Neutrophil (primary cell): ENCODE measurements around the gene ACSF3.
A peak's percentile ranks its signal among the peaks of the same experiment; 100 is the strongest.

Experiments
- H3K27ac ChIP-seq: fragments of 200-600 bp; sonication (generic); 2 replicates; pipeline ENCODE4 v1.5.1; 2016; ENCODE audit warnings: mild to moderate bottlenecking, moderate library complexity
- H3K27me3 ChIP-seq: fragments of 200-600 bp; sonication (generic); 2 replicates; pipeline ENCODE4 v1.6.0; 2016; ENCODE audit warnings: mild to moderate bottlenecking
- H3K36me3 ChIP-seq: fragments of 200-600 bp; sonication (generic); 2 replicates; pipeline ENCODE4 v1.5.1; 2017
- H3K4me1 ChIP-seq, 2 experiments: fragments of 200-600 bp in 1 of 2; sonication (generic) in 1 of 2; 1 replicate in 1 of 2; 2 replicates in 1 of 2; pipeline versions ENCODE4 v1.5.1 to v1.6.1; 2013 to 2016; ENCODE audit warnings: low read depth in 1 of 2, low read length in 1 of 2, mild to moderate bottlenecking in 1 of 2, moderate library complexity in 1 of 2; ENCODE audit not compliant: control insufficient read depth in 1 of 2, insufficient read depth in 1 of 2
- H3K4me3 ChIP-seq, 2 experiments: fragments of 200-600 bp in 1 of 2; sonication (generic) in 1 of 2; 1 replicate in 1 of 2; 2 replicates in 1 of 2; pipeline ENCODE4 v1.5.1; 2013 to 2016; ENCODE audit warnings: low read depth in 1 of 2, low read length in 1 of 2, mild to moderate bottlenecking in 1 of 2, moderate library complexity in 1 of 2
- H3K9me3 ChIP-seq: fragments of 200-600 bp; sonication (generic); 2 replicates; pipeline ENCODE4 v1.5.1; 2016
- TF ChIP-seq, protein P1 (sequence below): fragments of 200-600 bp; sonication (generic); IDR thresholded peaks from 2 replicates; pipeline ENCODE4 v1.5.1; 2016; ENCODE audit warnings: antibody characterized with exemption

ACSF3 gene

DNA sequence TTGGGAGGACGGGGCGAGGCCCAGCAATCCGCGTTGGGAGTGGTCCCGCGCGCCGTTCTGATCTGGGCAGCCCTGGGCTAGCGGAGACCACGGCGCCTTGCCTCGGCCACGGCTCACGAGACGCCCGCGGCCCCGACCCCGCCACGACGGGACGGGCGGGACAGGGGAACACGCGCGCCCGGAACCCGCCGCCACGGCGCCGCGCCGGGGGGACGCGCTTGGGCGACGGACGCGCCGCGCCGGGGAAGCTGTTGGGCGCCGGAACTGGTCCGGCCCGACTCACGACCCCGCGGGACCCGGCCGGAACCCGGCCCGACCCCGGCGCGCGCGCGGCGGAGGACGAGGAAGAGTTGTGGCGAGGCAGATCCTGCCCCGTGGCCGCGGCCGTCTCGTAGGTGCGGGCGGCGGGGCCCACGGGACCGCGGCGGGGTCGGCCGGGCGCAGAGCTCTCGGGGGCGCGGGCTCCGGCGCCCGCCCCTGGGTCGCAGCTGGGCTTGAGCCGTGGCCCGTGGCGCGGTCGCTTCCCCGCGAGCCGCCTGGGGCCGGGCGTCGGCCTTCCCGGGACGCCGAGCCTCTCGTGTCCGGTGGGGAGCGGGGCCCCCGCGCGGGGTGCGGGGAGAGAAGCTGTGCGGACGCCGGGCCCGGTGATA is at the start of gene ACSF3:
TSS of gene ACSF3 (plus strand) at position 251 of the 650 bp plus-strand sequence. CDS start 6,830 bp downstream, outside the sequence.
- Histone ChIP-seq H3K36me3 (no peaks in the 10 kb centered on the region), H3K4me3 (peak within 1 kb of the TSS; percentile 63 to 72), H3K27ac (peak within 1 kb of the TSS; percentile 41), H3K9me3 (no peaks in the 10 kb centered on the region), H3K27me3 (peaks cover 46% of the 10 kb centered on the region), H3K4me1 (peaks cover 16 to 19% of the 10 kb centered on the region in 2 experiments)
- TF ChIP-seq, protein P1, sequence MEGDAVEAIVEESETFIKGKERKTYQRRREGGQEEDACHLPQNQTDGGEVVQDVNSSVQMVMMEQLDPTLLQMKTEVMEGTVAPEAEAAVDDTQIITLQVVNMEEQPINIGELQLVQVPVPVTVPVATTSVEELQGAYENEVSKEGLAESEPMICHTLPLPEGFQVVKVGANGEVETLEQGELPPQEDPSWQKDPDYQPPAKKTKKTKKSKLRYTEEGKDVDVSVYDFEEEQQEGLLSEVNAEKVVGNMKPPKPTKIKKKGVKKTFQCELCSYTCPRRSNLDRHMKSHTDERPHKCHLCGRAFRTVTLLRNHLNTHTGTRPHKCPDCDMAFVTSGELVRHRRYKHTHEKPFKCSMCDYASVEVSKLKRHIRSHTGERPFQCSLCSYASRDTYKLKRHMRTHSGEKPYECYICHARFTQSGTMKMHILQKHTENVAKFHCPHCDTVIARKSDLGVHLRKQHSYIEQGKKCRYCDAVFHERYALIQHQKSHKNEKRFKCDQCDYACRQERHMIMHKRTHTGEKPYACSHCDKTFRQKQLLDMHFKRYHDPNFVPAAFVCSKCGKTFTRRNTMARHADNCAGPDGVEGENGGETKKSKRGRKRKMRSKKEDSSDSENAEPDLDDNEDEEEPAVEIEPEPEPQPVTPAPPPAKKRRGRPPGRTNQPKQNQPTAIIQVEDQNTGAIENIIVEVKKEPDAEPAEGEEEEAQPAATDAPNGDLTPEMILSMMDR: no peak

- H3K27ac ChIP-seq: no peak overlapping the region
- no peaks in the 10 kb centered on the region for H3K9me3 ChIP-seq
- H3K4me3 ChIP-seq: no peak overlapping the region
- TF ChIP-seq, protein P1: no peak
- H3K27me3 ChIP-seq: peaks cover 35% of the 10 kb centered on the region
- no peaks in the 10 kb centered on the region for H3K4me1 ChIP-seq
- no peaks in the 10 kb centered on the region for H3K36me3 ChIP-seq
Observed at GRCh38 chr16:89044418-89045180, 49.1 kb upstream of the ACSF3 start.

DNA sequence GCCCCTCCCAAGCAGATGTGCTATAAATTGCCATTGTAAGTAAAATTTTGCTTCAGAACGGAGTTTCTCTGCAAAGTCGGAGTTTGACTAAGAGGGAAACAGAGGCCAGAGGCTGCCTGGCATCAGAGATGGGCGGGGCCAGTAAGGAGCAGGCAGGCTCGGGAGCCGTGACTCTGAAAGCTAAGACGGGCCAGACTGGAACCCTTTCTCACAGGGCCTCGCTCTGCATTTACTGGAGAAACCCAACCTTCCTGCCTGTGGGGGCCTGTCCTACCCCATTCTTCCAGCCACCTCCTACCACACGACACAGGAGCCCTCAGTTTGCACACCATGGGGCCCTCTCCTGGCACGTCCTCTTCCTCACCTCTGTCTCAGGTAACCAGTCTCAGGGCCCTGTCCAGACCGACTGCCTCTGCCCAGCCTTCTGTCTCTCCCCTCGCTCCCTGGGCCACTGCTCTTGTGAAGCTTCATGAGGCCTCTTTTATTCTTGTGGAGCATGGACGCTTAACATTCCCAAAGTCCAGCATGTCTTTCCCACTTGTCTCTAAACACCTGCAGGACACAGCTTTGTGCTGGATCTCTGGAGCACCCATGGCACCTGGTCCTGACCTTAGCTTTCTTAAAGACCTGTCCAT is 48.4 kb upstream of the ACSF3 start:
- no peaks in the 10 kb centered on the region for H3K4me1 ChIP-seq
- TF ChIP-seq, protein P1: no peak
- H3K27me3 ChIP-seq: peaks cover 35% of the 10 kb centered on the region

DNA sequence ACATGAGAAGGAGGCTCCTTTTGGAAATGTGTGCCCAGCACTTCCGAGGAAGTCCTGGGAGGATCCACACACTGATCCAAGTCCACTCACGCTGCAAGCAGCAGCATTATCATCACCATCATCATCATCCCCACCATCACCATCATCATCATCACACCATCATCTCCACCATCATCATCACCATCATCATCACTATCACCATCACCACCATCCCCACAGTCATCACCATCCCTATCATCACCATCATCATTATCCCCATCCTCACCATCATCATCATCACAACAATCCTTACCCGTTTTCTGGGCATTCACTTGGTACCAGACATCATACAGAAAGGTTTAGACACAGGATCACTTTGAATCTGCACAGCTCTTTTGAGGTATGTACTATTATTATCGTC is 47.8 kb upstream of the ACSF3 start:
- Histone ChIP-seq H3K27ac (no peak overlapping the region), H3K36me3 (no peaks in the 10 kb centered on the region), H3K27me3 (peaks cover 35% of the 10 kb centered on the region), H3K9me3 (no peaks in the 10 kb centered on the region), H3K4me1 (no peaks in the 10 kb centered on the region), H3K4me3 (no peak overlapping the region)
- TF ChIP-seq, protein P1: no peak

More for the DNA sequence above, 48.4 kb upstream of the ACSF3 start:
- H3K27ac ChIP-seq: no peak overlapping the region
- H3K4me3 ChIP-seq: no peak overlapping the region
- no peaks in the 10 kb centered on the region for H3K36me3 ChIP-seq
- no peaks in the 10 kb centered on the region for H3K9me3 ChIP-seq

GRCh38 chr16:89046491-89046890 is 47.2 kb upstream of the ACSF3 start:
- Histone ChIP-seq H3K4me3 (no peak overlapping the region), H3K4me1 (no peaks in the 10 kb centered on the region), H3K27ac (no peak overlapping the region), H3K9me3 (no peaks in the 10 kb centered on the region), H3K36me3 (no peaks in the 10 kb centered on the region), H3K27me3 (peaks cover 35% of the 10 kb centered on the region)
- TF ChIP-seq, protein P1: no peak
